Islet precursor cell (in vitro differentiated cells): ENCODE results near the gene APOL6.
A peak's percentile ranks its signal among the peaks of the same experiment; 100 is the strongest.
"Not testable (repeated sequence)": the region's sequence is repeated elsewhere in the genome, so short reads cannot be mapped to it uniquely, and the experiment has no call there.

Experiments used
- DNase-seq: peaks from one replicate; pipeline ENCODE4 v3.0.0-alpha.2; 2018

APOL6 gene

GRCh38 chr22:35641494-35642120 is 6.6 kb upstream of the APOL6 start:
- peak; percentile 40 for DNase-seq

- DNase-seq, result peak; percentile 46
These were observed 5.9 kb upstream of the APOL6 start for GRCh38 chr22:35642305-35642741.

- DNase-seq, result peak; percentile 33
These were observed 4.3 kb upstream of the APOL6 start for GRCh38 chr22:35643991-35644390.

- DNase-seq, result peak; percentile 14
These were observed 2.6 kb upstream of the APOL6 start for GRCh38 chr22:35645646-35646045.

- DNase-seq, result no peak
These were observed 844 bp downstream of the APOL6 start for GRCh38 chr22:35649026-35649553.

- DNase-seq, result no peak
These were observed 1.5 kb downstream of the APOL6 start for GRCh38 chr22:35649636-35650250.

- no peak for DNase-seq
These were observed 2.8 kb downstream of the APOL6 start for GRCh38 chr22:35651085-35651484.

- no peak for DNase-seq
These were observed 5.6 kb downstream of the APOL6 start for GRCh38 chr22:35653824-35654223.

GRCh38 chr22:35656284-35656752 is 8.1 kb downstream of the APOL6 start:
- no peak for DNase-seq

- no peak for DNase-seq
These were observed 9.5 kb downstream of the APOL6 start for GRCh38 chr22:35657571-35658312.

GRCh38 chr22:35660291-35661127 is 12.3 kb downstream of the APOL6 start:
- DNase-seq, result no peak

GRCh38 chr22:35661464-35661863 is 13.2 kb downstream of the APOL6 start:
- DNase-seq, result no peak

GRCh38 chr22:35662914-35663313 is 14.7 kb downstream of the APOL6 start:
- no peak for DNase-seq

- no peak for DNase-seq
These were observed 15.1 kb downstream of the APOL6 start for GRCh38 chr22:35663371-35663770.

GRCh38 chr22:35664955-35665587 is 16.8 kb downstream of the APOL6 start:
- no peak for DNase-seq

GRCh38 chr22:35666699-35667098 is 18.5 kb downstream of the APOL6 start:
- not testable (repeated sequence) for DNase-seq

- DNase-seq, result peak; percentile 74
These were observed 26.1 kb downstream of the APOL6 start for GRCh38 chr22:35674335-35674734.

- DNase-seq, result not testable (repeated sequence)
These were observed 27.8 kb downstream of the APOL6 start for GRCh38 chr22:35676065-35676464.

GRCh38 chr22:35677460-35678187 is 29.4 kb downstream of the APOL6 start:
- no peak for DNase-seq

GRCh38 chr22:35678836-35679235 is 30.6 kb downstream of the APOL6 start:
- DNase-seq, result no peak

- DNase-seq, result not testable (repeated sequence)
These were observed 31.2 kb downstream of the APOL6 start for GRCh38 chr22:35679492-35679891.
